Measurements from ENCODE around the gene RNU6-1.

RNU6-1 gene

DNA sequence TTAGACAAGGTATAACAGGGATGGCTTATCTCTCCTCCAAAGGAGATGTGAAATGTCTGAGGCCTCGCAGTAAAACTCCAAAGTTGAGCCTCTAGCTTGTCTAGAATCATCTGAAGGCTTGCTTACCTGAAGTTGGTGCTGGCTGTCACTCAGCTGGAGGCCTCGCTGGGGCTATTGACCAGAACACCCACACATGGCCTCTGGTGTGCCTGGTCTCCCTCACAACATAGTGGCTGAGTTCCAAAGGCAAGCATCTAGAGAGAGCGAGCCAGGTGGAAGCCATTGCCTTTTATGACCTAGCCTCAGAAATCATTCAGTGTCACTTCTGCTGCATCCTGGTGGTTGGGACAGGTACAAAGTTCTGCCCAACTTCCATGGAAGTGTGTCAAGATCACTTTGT lies 17.4 kb upstream of the RNU6-1 start:
- no peak for DNase-seq

- no peak for DNase-seq
These were observed 16.0 kb upstream of the RNU6-1 start for GRCh38 chr15:67855842-67856241.

- no peak for DNase-seq
These were observed 14.5 kb upstream of the RNU6-1 start for GRCh38 chr15:67854358-67854757.

GRCh38 chr15:67853454-67853853 lies 13.6 kb upstream of the RNU6-1 start:
- no peak for DNase-seq

DNA sequence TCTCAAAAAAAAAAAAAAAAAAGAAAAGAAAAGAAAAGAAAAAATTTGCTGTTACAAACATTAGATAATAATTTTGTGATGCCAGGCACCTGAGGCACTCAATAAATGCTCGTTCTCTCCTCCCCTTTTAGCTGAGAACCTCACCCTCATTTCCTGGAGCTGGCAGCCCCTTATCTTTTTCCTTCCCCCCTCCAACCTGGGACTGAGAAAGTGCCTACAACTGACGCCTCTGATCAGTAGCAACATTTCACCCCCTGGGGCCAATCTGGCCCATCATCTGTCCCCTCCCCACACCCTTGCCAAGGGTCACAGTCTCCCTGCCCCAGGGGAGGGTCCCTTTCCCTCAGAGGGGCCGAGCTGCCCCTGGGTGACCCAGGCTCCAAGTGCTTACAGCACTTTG lies 12.6 kb upstream of the RNU6-1 start:
- DNase-seq: no peak

GRCh38 chr15:67850994-67851571 lies 11.2 kb upstream of the RNU6-1 start:
- peak; percentile 75 to 90 (median 82) for DNase-seq

DNA sequence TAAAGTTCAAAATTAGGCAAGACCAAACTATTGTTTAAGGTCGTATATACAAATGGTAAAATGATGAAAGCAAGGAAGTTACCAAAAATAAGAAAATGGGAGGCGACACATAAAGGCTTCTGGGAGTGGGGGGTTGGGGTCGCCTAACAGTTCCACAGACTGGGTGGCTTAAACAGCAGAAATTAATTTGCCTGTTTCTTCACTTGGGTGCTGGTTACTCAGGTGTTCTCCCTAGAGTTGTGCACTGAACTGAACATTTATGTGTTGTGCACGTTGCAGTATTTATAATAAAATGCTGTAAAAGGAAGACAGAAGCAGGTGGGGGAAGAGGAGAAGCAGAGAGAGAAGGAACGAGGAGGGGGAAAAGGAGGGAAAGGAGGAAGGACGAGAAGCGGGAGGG lies 10.5 kb upstream of the RNU6-1 start:
- DNase-seq: no peak

GRCh38 chr15:67849538-67849937 lies 9.7 kb upstream of the RNU6-1 start:
- DNase-seq: no peak

- no peak for DNase-seq
These were observed 6.1 kb upstream of the RNU6-1 start for GRCh38 chr15:67845974-67846373.

GRCh38 chr15:67843571-67844387 lies 3.9 kb upstream of the RNU6-1 start:
- DNase-seq: no peak

DNA sequence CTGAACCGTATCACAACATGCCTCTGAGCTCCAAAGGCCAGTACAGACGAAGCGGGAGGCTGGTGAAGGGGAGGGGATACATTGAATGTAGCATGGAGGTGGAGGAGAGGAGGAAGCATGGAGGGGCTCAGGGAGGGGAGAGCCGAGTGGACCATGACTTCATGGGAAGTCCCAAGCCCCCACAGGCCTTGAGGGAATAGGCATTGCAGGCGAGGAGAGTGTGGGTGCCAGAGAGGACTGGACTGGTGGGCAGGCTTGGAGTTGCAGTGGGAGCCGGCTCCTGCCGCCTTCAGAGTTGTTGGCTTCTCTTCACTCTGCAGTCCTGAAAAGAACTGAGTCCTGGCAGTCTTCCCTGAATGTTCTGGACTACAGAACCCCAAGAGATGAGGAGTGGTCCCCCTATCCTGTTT lies 3.3 kb upstream of the RNU6-1 start:
- no peak for DNase-seq

- DNase-seq: no peak
These were observed 1.6 kb upstream of the RNU6-1 start for GRCh38 chr15:67841513-67841762.

DNA sequence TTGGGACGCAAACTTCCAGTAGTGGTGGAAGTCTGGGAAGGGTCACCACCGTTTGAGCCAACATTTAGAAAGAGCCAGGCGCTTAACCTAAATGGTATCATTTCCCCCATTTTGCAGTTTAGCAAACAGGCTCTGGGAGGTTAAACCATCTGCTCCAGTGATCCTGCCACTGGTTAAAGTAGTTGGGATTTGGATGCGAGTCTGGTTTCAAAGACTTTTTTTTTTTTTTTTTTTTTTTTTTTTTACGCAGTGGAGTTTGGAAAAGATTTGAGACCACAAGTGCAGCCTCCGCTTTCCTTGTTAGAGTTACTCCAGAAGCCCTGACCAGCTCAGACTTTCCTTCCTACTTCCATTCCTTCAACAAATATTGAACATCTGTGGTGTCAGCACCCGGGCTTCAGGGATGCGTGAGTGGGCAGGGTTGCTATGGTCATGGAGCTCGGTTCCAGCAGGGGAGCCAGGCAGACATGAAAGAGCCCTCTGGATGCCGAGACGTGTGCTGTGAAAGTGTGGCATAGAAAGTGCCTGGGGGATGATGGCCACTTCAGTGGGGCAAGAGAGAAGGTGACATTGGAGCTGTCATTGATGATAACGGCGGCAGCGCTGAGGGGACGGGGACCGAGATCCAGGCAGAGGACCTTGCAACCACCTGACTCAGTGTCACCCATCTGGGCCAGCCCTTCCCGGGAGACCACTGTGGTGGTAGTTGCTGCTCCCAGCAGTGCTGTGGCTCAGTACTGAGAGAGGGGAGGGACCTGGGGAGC lies 1.1 kb upstream of the RNU6-1 start:
- peak; percentile 58 to 74 (median 66) for DNase-seq

DNA sequence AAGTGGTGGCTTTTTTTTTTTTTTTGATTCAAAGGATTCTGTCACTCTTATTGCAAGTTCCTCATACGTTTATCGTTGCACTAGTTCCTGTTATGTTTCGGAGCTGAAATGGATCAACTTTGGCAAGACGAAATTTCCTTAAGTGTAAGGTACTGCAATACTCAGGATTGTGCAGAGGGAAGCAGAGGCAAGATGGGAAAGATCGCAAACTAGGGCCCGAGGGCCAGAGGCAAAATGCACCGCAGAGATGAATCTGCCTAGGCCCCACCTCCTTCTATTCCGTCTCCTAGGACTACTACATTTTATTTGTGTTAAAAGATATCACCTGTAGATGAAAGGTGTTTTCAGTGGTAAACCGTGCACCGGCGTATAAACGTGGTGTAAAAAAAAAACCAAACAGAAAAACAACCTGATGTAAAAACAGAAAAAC lies 331 bp downstream of the RNU6-1 start:
- DNase-seq: peak; percentile 51 to 82 (median 66)

DNA sequence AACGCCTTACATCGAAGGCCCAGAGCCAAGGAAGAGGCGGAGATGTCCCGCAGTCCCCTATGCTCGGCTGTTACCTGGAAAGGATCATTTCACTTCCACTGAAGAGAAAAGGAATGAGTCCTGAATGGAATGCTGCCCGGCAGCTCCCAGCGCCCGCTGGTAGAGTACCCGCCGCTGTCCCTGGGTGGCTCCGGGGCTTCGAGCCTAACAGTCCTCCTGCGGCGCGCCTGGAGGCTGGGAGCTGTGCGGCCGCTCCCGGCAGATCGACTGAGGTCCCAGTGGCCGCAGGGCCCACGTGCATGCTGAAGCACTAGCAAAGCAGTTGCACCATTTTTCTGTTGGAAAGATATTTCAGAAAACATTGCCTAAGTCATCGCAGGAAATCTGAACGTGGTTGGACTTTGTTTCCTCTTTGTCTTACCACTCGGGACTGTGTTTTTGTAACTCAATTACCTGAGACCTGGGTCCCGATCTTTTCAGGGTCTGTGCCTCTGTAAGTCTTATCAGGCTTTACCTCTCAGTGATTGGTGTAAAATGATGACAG lies 984 bp downstream of the RNU6-1 start:
- peak; percentile 62 to 83 (median 77) for DNase-seq

DNA sequence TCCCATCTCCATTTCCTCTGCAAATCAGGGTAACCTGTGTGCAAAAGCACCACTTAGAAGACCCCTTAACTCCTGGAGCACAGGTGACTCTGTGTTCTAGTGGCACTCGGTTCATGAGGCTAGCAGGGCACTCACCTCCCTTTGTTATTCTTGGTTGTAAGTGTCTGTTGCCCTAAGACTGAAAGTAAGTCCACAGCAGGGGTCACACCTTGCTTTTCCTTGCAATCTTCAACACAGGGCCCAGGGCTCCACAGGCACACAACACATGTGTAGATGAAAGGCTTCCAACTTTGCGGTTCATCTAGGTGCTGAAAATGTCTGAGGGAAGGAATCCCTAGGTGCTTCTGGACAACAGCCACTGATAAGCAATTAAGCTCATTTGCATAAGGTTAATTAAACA lies 2.9 kb downstream of the RNU6-1 start:
- DNase-seq: no peak

- peak; percentile 62 to 74 (median 66) for DNase-seq
These were observed 3.4 kb downstream of the RNU6-1 start for GRCh38 chr15:67836477-67836876.

GRCh38 chr15:67836134-67836455 lies 3.8 kb downstream of the RNU6-1 start:
- DNase-seq: no peak

GRCh38 chr15:67835297-67836133 lies 4.3 kb downstream of the RNU6-1 start:
- peak in 3 of 4 experiments; percentile 47 to 64 (median 58) for DNase-seq

DNA sequence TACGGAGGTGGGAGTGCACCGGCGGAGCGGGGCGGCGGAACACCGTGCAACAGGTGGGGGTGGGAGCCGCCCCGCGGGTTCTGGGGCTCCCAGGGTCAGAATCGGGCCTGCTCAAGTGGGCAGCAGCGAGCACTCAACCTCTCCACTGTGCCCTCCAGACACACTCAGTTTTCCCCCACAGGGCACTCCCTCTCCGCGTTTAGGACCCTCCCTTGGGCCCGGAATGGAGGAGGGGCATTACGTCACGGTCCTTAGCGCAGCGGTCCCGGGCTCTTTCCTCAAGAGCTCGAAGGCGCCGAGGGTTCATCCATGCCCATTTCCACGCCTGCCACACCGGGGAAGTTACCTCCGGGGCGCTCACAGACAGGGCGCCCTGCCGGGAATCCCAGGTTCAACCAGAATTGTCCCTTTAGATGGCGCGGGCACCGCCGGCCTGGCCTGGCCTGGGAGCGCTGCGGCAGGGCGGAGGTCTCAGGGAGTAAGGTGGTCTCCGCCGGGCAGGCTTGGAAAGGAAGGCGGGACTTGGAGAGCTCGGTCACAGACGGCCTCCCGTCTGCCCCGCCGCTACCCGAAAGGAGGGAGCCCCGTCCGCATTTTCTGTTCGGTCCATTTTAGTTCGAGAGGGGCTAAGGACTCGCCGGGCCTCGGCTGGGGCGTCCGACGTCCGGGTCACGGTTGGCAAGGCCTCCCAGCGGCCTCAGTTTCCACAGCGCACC lies 5.1 kb downstream of the RNU6-1 start:
- no peak for DNase-seq

- peak; percentile 39 to 75 (median 58) for DNase-seq
These were observed 5.9 kb downstream of the RNU6-1 start for GRCh38 chr15:67833710-67834511.

All from suppressor macrophage (primary cell).